Ectodermal cell (in vitro differentiated cells): ENCODE measurements around the gene DNAJB11.
"Not testable (repeated sequence)": the region's sequence is repeated elsewhere in the genome, so short reads cannot be mapped to it uniquely, and the experiment has no call there.

ENCODE experiments used
- H3K27ac ChIP-seq: 2 replicates; pipeline ENCODE4 v1.7.0; 2013; ENCODE audit warnings: mild to moderate bottlenecking, low read depth, low read length; ENCODE audit not compliant: insufficient read depth, poor library complexity, severe bottlenecking
- H3K27me3 ChIP-seq: 2 replicates; pipeline ENCODE4 v1.7.0; 2013; ENCODE audit warnings: mild to moderate bottlenecking, low read length; ENCODE audit not compliant: insufficient read depth, control insufficient read depth, poor library complexity, severe bottlenecking
- H3K36me3 ChIP-seq: one replicate; pipeline ENCODE4 v1.7.0; 2013; ENCODE audit warnings: low read length; ENCODE audit not compliant: control insufficient read depth, insufficient read depth
- H3K4me1 ChIP-seq: one replicate; pipeline ENCODE4 v1.7.0; 2013; ENCODE audit warnings: low read length; ENCODE audit not compliant: control insufficient read depth, insufficient read depth
- H3K4me3 ChIP-seq: 2 replicates; pipeline ENCODE4 v1.7.0; 2013; ENCODE audit warnings: low read depth, low read length, control low read depth; ENCODE audit not compliant: insufficient read depth
- H3K9me3 ChIP-seq: 2 replicates; pipeline ENCODE4 v1.7.0; 2013; ENCODE audit warnings: mild to moderate bottlenecking, low read length, moderate library complexity; ENCODE audit not compliant: control insufficient read depth
- WGBS, 2 experiments: methylation state at CpG; one replicate each; pipeline ENCODE4 v1.1.7; 2013; ENCODE audit warnings: missing lambda C conversion rate in 2 of 2; 5-methylcytosine and 5-hydroxymethylcytosine counted together

The DNAJB11 gene

GRCh38 chr3:186552408-186553031 is 18.0 kb upstream of the DNAJB11 start:
- Histone ChIP-seq H3K36me3 (peaks cover 17% of the 10 kb centered on the region), H3K9me3 (no peaks in the 10 kb centered on the region), H3K27me3 (no peaks in the 10 kb centered on the region), H3K27ac (no peak overlapping the region), H3K4me1 (no peaks in the 10 kb centered on the region), H3K4me3 (no peak overlapping the region)
- 93 to 96% methylated on average over 5 of the region's 5 CpGs for WGBS, 2 experiments

- H3K36me3 ChIP-seq, result no peaks in the 10 kb centered on the region
- no peak overlapping the region for H3K27ac ChIP-seq
- no peaks in the 10 kb centered on the region for H3K9me3 ChIP-seq
- no peaks in the 10 kb centered on the region for H3K4me1 ChIP-seq
- H3K4me3 ChIP-seq, result no peak overlapping the region
- no peaks in the 10 kb centered on the region for H3K27me3 ChIP-seq
Measured at GRCh38 chr3:186564586-186564985, 5.9 kb upstream of the DNAJB11 start.

- no peaks in the 10 kb centered on the region for H3K36me3 ChIP-seq
- H3K27ac ChIP-seq, result no peak overlapping the region
- H3K4me1 ChIP-seq, result no peaks in the 10 kb centered on the region
- H3K9me3 ChIP-seq, result no peaks in the 10 kb centered on the region
- 1% methylated on average over 14 of the region's 14 CpGs for WGBS, 2 experiments
- peak overlapping the region; percentile 83 for H3K4me3 ChIP-seq
- no peaks in the 10 kb centered on the region for H3K27me3 ChIP-seq
Measured at GRCh38 chr3:186566772-186567071, 3.8 kb upstream of the DNAJB11 start.

GRCh38 chr3:186567072-186567921 is 3.2 kb upstream of the DNAJB11 start, which contains the start of gene TBCCD1:
TSS of gene TBCCD1 (minus strand) at chr3:186567339. CDS start at chr3:186564329, 3,010 bp downstream.
- 1% methylated on average over 66 of the region's 66 CpGs for WGBS, 2 experiments
- no peak within 1 kb of the TSS for H3K27ac ChIP-seq
- H3K36me3 ChIP-seq, result peaks cover 1% of the 10 kb centered on the region
- no peaks in the 10 kb centered on the region for H3K27me3 ChIP-seq
- H3K4me3 ChIP-seq, result peak within 1 kb of the TSS; percentile 83
- H3K9me3 ChIP-seq, result no peaks in the 10 kb centered on the region
- H3K4me1 ChIP-seq, result no peaks in the 10 kb centered on the region

GRCh38 chr3:186569361-186569760 is 1.2 kb upstream of the DNAJB11 start:
- not testable (repeated sequence) for H3K36me3 ChIP-seq, H3K9me3 ChIP-seq, H3K27ac ChIP-seq, H3K4me1 ChIP-seq, H3K27me3 ChIP-seq
- peak overlapping the region; percentile 83 for H3K4me3 ChIP-seq
- WGBS, 2 experiments, result 84 to 88% methylated on average over 11 of the region's 11 CpGs

- H3K27ac ChIP-seq, result peak overlapping the region; percentile 1
- H3K4me1 ChIP-seq, result no peaks in the 10 kb centered on the region
- peak overlapping the region; percentile 83 for H3K4me3 ChIP-seq
- no peaks in the 10 kb centered on the region for H3K9me3 ChIP-seq
- no peaks in the 10 kb centered on the region for H3K27me3 ChIP-seq
- WGBS, 2 experiments, result 12 to 13% methylated on average over 7 of the region's 7 CpGs
- peaks cover 5% of the 10 kb centered on the region for H3K36me3 ChIP-seq
Measured at GRCh38 chr3:186569779-186570095, 783 bp upstream of the DNAJB11 start.

- Histone ChIP-seq H3K9me3 (no peaks in the 10 kb centered on the region), H3K27me3 (no peaks in the 10 kb centered on the region), H3K4me1 (no peaks in the 10 kb centered on the region), H3K4me3 (peak overlapping the region; percentile 83), H3K27ac (no peak overlapping the region), H3K36me3 (peaks cover 8% of the 10 kb centered on the region)
- 14 to 16% methylated on average over 21 of the region's 21 CpGs for WGBS, 2 experiments
Measured at GRCh38 chr3:186570941-186571643, 572 bp downstream of the DNAJB11 start.

- peak overlapping the region; percentile 83 for H3K4me3 ChIP-seq
- H3K27me3 ChIP-seq, result no peaks in the 10 kb centered on the region
- H3K9me3 ChIP-seq, result no peaks in the 10 kb centered on the region
- no peak overlapping the region for H3K27ac ChIP-seq
- WGBS, 2 experiments, result 78 to 90% methylated on average over 1 of the region's 2 CpGs
- peaks cover 8% of the 10 kb centered on the region for H3K36me3 ChIP-seq
- H3K4me1 ChIP-seq, result no peaks in the 10 kb centered on the region
Measured at GRCh38 chr3:186571644-186572013, 1.1 kb downstream of the DNAJB11 start.

- 88 to 91% methylated on average over 2 of the region's 2 CpGs for WGBS, 2 experiments
- Histone ChIP-seq H3K27me3 (no peaks in the 10 kb centered on the region), H3K4me3 (no peak overlapping the region), H3K36me3 (peaks cover 20% of the 10 kb centered on the region), H3K9me3 (no peaks in the 10 kb centered on the region), H3K27ac (no peak overlapping the region), H3K4me1 (no peaks in the 10 kb centered on the region)
Measured at GRCh38 chr3:186577521-186577920, 7.0 kb downstream of the DNAJB11 start.

- no peaks in the 10 kb centered on the region for H3K9me3 ChIP-seq
- 98% methylated on average over 3 of the region's 3 CpGs; no CpG with 5 or more reads in 1 of the 2 experiments for WGBS, 2 experiments
- H3K36me3 ChIP-seq, result peaks cover 33% of the 10 kb centered on the region
- H3K4me1 ChIP-seq, result no peaks in the 10 kb centered on the region
- no peaks in the 10 kb centered on the region for H3K27me3 ChIP-seq
- no peak overlapping the region for H3K4me3 ChIP-seq
- no peak overlapping the region for H3K27ac ChIP-seq
Measured at GRCh38 chr3:186580785-186581184, 10.3 kb downstream of the DNAJB11 start.
